CD4-positive, alpha-beta T cell treated with Interleukin-2 at 100 ng/mL for 4 hours (primary cell): ENCODE data around the gene GATB.
A peak's percentile ranks its signal among the peaks of the same experiment; 100 is the strongest.

ENCODE experiments used
- DNase-seq: peaks from one replicate; pipeline ENCODE4 v3.0.0-alpha.2; 2020; ENCODE audit warnings: low spot score

GATB gene, protein sequence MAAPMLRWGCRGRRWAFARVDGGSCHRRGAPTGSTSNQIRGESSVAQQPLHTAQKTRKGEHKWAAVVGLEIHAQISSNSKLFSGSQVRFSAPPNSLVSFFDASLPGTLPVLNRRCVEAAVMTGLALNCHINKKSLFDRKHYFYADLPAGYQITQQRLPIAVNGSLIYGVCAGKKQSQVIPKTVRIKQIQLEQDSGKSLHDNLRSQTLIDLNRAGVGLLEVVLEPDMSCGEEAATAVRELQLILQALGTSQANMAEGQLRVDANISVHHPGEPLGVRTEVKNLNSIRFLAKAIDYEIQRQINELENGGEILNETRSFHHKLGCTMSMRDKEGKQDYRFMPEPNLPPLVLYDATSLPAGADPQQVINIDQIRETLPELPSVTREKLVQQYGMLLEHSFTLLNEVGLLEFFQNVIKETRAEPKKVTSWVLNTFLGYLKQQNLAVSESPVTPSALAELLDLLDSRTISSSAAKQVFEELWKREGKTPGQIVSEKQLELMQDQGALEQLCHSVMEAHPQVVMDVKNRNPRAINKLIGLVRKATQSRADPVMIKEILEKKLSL

DNA sequence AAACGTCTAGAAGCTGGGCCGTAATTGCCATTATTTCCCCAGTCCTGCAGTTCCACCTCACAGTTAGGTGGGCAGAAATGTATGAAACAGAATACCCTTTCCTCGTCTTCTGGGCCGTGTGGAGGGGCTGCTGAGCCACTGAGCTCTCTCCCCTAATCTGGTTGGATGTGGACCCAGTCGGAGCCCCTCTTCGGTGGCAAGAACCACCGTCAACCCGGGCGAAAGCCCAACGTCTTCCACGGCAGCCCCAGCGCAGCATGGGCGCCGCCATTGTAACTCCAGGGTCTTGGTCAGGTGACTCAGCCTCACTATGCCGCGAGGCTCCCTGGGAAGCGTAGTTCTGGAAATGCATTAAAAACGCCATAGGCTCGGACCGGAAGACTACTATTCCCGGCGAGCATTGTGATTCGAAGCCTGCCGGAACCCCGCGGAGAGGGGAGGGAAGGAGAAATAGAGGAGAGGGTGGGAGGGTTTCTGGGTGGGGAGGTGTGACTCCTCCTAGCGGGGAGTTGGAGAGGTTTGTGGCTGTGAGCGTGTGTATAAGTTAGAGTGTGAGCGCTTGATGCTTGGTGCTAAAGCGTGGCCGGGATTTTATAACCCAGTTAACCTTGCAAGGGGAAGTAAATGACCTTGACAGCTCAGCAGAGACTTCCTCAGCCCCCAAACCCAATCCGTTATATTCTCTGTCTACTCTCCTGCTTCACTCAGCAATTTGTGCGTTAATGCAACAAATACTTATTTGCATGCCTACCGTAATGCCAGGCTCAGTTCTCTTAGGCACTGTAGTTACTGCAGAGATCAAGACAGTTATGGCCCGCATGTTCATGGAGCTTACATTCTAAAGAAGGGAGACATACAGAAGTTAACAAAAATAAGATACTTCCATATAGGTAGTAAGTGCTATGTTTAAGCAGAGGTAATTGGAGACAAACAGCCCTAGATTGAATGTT lies at the start of gene GATB:
Gene GATB (minus strand): TSS at position 296 of the 950 bp plus-strand sequence. CDS start 25 bp downstream, at position 271.
- peak; percentile 96 for DNase-seq

DNA sequence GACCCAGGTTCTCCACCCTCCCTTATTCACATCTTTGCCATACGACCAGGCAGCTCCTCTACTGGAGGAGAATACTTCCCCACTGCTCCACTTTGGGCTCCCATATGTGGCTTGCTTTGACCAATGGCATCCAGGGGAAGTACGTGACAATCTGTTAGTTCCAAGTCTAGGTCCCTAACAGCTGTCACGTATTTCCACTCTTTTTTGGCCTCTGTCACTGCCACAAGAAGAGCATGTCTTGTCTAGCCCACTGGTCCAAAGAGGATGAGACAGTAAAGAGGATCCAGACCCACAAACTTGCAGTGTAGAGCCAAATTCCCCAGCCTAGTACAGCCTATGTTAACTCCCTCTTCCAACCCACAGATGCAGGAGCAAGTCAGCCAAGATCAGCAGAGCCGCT lies 49.7 kb upstream of the GATB start:
- DNase-seq = no peak

DNA sequence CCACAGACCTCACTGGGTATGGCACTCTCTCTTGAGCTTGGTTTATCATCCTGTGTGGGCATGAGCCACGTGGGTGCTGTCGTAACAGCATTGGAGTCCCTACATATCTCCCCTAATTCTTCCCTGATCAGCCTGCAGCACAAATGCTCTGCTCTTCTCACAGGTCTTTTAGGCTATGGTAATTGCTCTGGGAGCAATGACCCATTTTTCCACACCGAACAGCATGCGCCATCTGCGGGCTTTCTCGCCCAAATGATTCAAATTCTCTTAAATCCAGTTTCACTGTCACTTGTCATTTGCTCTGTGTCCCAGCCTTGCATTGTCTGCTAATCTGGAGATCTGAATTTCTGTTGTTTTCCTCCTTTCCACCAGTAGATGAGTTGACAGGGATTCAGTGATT lies 48.9 kb upstream of the GATB start:
- no peak for DNase-seq

DNA sequence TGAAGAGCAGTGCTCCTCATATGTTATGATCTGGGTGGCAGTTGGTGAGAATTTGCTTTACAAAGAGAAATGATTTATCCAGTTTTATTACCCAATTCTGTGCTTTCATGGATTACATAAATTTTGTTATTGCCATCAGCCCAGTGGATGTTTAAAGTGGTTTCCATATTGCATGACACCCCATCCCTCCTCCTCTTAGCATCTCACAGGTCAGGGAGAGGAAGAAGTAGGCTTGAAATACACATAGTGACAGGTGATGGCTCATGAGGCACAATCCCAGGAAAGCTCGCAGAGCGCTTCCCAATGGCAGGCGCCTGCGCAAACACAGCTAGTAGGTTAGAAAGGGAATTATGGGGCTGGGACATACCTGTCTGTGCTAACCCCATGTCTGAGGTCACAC lies 47.7 kb upstream of the GATB start:
- no peak for DNase-seq

DNA sequence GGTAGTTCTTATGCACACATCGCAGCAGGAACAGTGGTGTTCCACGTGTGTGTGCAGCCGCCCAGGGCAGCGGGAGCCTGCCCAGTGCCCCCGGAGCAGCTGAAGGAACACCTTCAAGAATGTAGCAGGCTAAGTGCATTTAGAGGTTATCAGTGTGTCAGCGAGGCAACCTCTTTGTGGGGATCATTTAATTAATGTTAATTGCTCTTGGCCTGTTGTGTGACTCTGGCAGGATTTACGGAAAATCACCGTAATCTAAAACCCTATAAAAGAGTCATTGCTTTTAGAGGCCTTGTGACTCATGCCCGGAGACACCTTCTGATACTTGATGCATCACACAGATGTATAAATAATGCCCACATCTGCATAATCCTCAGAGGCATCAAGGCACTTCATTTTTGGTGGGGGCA lies 47.3 kb upstream of the GATB start:
- DNase-seq = no peak

DNA sequence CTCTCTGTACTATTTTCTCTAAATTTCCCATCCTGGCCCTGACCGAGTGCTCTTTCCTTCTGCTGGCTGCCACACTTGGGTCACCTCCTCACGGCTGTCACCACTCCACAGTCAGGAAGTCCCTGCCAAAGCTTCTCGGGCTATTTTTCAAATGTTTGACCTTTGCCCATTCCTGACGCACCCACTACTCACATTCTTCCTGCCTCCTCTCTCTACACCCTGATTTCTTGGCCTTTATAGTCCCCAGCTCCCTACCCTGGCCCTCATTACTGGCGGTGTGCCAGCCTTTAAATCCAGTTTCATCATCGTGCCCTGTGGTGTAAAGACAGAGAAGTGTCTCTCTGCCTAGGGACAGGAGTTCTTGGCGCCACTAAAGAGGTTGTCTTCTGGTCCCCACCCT lies 46.4 kb upstream of the GATB start:
- DNase-seq = no peak

DNA sequence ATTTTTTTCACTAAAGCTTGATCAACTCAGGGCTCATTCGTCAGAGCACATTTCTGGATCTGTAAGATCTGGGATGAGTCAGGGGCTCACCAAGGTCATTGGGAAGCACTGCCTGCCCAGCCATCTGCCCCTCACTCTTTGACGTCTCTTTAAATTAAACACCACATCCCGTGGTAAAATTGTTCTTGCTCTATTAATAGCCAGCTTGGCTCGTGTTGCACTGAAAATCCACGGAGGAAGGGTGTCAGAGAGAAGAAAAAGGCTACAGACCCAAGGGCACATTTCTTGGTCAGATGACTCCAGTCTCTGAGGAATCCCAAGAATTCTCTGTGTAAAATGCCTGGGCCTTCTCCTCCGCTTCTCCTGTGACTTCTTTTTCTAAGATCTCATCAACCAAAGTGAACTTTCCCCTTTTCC lies 45.7 kb upstream of the GATB start:
- DNase-seq = no peak

DNA sequence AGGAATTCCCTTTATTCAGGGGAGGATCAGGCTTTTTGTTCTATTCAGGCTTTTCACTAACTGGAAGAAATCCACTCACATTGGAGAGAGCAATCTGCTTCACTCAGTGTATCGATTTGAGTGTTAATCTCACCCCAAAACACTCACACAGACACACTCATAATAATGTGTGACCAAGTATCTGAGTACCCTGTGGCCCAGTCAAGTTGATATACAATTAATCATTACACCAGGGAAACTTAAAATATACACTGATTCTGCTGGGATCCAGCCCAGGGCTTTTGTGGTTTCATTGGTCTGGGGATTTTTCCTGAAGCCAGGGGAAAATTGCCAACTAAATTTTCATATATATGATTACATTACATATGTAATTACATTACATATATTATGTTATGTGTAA lies 44.0 kb upstream of the GATB start:
- DNase-seq = no peak

DNA sequence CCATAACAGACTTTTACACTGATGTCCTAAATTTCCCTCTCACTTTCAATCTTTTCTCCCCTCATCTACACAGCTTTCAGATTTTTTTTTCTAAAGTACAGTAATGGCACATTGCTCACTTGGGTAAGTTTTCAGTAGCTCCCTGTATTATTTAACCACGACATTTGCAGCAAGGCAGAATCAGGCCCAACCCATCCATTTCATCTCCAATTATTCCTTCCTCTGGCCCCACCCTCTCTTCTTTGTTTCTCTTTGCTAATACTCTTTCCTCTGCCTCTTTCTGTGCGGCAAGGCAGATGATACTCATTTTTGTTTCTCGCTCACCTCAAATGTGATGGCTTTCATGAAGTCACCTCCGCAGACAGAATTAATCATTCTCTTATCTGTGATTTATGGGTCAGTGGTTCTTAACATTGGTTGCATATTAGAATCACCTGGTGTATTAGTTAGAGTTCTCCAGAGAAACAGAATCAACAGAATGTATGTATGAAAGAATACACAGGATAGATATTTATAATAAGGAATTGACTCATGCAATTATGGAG lies 43.4 kb upstream of the GATB start:
- DNase-seq = no peak

DNA sequence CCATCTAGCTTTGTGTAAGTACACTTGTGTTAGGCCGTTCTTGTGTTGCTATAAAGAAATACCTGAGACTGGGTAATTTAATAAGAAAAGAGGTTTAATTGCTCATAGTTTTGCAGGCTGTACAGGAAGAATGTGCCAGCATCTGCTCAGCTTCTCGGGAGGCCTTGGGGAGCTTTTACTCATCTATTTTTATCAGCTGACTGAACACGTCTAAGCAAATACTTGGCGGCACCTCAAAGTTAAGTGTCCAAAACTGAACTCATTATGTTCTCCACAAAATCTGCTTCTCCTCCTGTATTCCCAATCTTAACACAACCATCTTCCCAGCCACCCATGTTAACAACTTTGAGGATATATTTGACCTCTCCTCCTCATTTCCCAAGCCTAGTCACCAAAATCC lies 42.4 kb upstream of the GATB start:
- no peak for DNase-seq

DNA sequence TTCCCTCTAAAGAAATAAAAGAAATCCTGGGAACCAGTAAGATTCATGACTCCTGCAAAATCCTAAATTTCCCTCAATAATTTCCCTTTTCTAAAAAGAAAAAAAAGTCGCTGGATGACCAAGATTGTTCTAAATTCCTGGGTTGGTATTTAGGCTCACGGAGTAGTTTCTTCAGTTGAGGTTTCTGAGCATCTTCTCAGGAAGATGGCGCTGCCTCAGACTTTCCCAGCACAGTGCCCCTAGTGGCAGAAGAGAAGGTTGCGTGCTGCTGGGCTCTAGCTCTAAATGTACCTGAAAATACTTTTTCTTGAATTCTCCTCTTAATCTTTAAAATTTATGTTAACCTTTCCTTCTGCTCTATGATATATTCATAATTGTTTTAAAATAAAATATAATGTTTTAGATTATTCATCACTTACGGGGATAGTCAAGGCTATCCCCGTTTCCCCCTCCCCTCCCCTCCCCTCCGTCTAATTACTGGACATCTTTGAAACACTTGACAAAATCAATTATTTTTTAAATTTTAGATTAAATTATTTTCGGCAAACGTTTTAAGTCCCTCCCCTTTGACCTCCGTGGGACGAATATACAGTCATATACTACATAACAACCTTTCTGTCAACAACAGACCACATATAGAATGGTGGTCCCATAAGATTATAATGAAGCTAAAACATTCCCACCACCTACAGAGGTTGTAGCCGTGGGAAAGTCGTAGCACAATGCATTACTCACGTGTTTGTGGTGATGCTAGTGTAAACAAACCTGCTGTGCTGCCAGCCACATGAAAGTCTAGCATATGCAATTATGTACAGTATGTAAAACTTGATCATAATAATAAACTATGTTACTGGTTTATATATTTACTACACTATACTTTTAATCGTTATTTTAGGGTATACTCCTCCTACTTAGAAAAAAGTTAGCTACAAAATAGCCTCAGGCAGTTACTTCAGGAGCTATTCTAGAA lies 41.0 kb upstream of the GATB start:
- DNase-seq = peak; percentile 64

DNA sequence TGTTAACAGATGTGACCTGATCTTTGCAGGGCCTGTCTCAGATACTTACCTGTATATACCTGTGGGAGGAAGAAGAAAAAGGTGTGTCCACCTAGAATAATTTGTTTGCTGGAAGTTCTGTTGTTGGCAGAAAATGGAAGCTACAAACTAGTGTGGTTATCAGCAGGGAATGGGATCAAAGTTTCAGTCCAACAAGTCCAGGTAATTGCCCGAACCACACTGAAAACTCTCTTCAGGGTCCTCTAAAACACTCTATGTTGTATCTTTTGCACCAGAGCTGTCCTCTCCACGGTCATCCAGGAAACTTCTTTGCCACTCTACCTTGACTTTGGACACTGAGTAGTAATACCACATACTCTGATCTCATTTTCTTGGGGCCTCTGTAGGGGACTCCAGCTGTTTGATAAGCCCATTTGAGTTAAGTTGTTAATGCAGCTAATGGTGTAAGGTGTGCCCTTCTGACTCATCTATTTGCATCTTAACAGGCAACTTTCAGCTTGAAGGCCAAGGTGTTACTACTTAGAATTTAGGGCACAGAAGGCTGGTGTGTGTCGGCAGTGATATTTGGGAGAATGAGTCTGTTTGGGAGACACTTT lies 38.7 kb upstream of the GATB start:
- DNase-seq = no peak

DNA sequence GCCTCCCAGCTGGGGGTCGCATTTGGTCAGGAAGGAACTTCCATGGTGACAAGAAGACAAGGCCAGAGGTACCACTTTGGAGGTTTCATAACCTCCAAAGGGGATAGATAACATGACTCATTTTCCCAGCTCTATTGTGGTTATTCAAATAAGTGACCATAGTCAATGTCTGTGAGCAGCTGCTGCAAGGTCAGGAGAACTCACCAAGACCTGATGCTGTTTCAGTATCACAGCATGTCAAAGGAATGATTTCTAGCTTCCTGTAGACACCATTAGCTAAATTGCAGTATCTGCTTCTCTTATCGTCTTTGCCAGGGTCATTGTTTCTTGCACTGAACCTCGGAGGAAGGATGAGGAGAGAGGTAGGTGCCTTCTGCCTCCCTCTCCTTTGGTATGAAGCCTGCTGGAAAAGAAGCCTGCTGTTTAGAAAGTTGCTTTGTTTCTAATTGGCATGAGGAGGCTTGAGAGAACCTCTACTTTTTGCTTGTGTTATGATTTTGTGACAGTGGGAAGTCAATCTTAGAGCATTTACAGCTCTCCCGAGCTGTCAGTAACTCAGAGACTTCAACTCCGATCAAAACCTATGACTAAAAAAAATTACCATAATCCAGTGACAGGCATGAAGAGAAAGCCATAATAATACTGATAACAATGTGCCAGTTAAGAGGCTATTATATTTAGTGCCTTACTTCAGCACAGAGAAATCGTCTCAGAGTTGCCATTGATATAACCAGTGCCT lies 38.0 kb upstream of the GATB start:
- DNase-seq = no peak

DNA sequence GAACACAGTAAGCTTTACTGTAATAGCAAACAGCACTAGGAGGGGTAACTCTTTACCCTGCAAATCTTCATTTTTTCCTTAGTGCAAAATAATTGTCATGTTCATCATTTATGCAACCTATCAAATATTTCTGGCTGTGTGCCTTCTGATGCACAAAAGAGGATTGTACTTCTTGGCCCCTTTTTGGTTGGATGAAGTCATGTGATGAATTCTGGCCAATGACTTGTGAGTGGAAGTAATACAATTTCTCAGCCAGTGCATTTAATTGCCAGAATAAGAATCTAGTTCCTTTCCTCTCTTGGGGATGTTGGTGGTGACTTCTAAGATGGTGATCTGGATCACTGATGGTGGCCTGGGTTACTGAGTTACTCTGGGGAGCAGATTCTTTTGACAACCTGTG lies 37.0 kb upstream of the GATB start:
- no peak for DNase-seq

DNA sequence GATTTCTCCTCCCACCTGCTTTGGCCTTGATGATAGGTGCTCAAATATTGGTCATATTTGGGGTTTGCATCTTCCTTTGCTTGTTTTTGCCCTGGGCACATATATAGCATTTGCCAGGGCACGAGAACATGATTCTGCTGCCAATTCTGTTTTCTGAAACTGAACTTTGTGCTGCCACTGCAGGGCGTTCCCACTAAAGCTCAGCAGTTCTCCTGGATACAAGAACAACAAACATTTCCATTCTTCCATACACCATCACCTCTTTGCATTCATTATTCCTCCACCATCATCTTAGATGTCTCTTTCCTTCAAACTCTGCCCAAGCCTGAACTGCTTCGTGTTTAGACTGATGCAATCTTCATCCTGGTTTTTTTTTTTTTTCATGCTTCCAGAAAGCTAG lies 36.3 kb upstream of the GATB start:
- no peak for DNase-seq

DNA sequence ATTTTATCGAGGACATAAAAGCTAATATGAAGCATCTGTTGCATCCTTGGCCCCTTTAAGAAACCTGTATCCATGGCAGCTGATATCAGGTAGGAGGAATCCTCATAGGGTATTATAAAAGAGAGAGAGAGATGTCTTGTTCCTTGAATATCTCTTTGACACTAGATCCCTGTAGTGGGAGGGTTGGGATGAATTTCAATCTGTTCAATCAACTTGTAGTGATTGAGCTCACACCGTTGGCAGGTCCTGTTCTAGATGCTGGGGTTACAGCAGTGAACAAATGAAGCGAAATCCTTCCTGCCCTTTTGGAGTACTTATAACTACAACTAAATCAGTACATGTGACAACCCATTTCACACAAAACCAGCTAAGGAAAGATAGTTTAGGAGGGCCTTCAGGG lies 35.3 kb upstream of the GATB start:
- DNase-seq = no peak

DNA sequence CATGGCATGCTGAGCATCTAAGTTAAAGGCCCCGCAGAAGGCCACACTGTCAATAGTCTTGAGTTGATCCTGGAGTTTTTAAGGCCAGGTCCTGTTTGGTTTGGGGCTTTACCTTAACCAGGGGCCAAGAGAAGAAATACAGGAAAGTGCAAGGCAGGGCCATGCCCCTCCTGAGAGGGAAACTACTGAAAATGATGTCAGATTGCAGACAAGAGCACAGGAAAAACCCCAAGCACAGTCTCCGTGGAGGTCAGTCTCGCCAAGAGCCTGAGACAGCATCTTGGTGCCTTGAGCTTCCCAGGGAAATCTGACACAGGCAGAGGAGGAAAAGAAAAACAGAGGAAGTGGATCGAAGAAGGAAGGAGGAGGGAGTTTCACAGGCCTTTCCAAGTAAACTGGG lies 32.2 kb upstream of the GATB start:
- DNase-seq = no peak

DNA sequence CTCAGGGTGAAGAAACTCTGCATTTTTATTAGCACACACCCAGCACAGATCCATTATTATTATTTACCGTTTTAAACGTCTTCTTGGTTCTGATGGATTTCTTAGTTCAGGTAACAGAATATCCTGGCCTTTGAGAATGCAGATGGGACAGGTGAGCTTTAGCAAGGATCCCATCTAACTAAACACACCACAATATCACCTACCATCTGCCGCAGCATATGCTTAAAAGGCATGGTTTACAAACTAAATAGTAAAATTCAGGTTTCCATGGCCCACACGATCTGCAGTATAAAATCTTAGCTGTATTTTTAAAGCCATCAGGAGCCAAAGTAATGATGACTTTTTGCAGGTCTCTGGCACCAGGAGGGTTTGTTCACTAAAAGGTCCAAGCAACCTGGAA lies 31.7 kb upstream of the GATB start:
- no peak for DNase-seq

DNA sequence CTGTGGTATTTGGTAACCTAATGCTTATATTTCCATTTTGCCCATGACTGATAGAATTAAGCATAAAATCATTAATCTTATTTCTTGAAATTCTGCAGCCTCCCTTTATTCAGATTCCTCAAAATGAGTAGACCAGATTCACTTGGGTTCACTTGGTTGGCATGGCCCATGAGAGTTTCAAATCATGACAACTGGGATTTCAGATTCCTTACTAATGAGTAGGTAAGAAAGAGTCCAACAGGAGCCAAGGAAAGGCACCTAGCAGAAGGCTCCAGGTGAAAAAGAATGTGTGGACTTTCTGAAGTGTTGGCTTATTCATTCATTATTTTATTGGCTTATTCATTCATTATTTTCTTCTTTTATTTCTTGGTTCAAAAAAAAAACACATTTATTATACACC lies 27.2 kb upstream of the GATB start:
- DNase-seq = no peak

DNA sequence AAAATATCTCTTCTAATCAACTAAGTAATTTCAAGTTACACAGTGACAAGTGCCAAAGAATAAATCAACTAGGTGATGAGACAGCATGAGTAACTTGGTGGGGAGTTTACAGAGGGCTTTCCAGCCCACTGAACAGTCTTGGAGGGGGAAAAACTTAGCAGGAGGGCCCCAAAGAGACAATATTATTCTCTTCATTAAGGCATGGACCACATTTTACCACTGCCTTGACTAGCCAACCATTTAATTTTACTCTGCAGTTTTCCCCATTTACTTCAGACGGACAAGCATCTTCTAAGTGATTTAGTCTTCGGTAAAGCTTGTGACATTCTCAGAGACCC lies 25.3 kb upstream of the GATB start:
- no peak for DNase-seq
